K562 (cell line): ENCODE data around the gene WT1. TPM values are rescaled to one million over a fixed set of nuclear protein-coding genes. Genes with fewer than 3 reads are reported as not detected.
A peak's percentile ranks its signal among the peaks of the same experiment; 100 is the strongest.

ENCODE experiments used
- BHLHE40 ChIP-seq: IDR thresholded peaks from 2 replicates; pipeline ENCODE4 v1.6.1; 2011; ENCODE audit warnings: low read length, improper control_type of control experiment
- CBX3 ChIP-seq, 2 experiments: IDR thresholded peaks; 1 replicate in 1 of 2; 2 replicates in 1 of 2; pipeline ENCODE4 v1.6.1; 2012; ENCODE audit warnings: inconsistent platforms in 2 of 2, low read length in 2 of 2, borderline replicate concordance in 1 of 2, control low read depth in 1 of 2
- CTBP1 ChIP-seq: fragments of 450-650 bp; IDR thresholded peaks from 2 replicates; pipeline ENCODE4 v1.6.1; 2016; ENCODE audit warnings: borderline replicate concordance
- JUND ChIP-seq, 2 experiments: IDR thresholded peaks; 2 replicates in 1 of 2; 3 replicates in 1 of 2; pipeline ENCODE4 v1.6.1; 2011; ENCODE audit warnings: borderline replicate concordance in 2 of 2, low read depth in 2 of 2, low read length in 2 of 2, improper control_type of control experiment in 1 of 2, missing biosample characterization in 1 of 2, missing genetic modification characterization in 1 of 2, missing genetic modification reagents in 1 of 2
- MEF2D ChIP-seq: conservative IDR thresholded peaks from 2 replicates; pipeline ENCODE4 v1.6.1; 2016; ENCODE audit warnings: low read depth, missing genetic modification characterization, missing compliant biosample characterization
- MIER1 ChIP-seq: fragments of 450-650 bp; IDR thresholded peaks from 2 replicates; pipeline ENCODE4 v1.6.1; 2016; ENCODE audit warnings: antibody characterized with exemption, mild to moderate bottlenecking, low read depth
- NCOA1 ChIP-seq: fragments of 450-650 bp; IDR thresholded peaks from 2 replicates; pipeline ENCODE4 v1.6.1; 2016; ENCODE audit warnings: low read depth
- NFXL1 ChIP-seq: fragments of 450-650 bp; formaldehyde crosslinking; IDR thresholded peaks from 2 replicates; pipeline ENCODE4 v1.4.0; 2021; ENCODE audit warnings: mild to moderate bottlenecking
- POLR2A ChIP-seq: fragments of 450-650 bp; conservative IDR thresholded peaks from 2 replicates; pipeline ENCODE4 v1.6.1; 2016
- POLR2G ChIP-seq: fragments of 200-400 bp; formaldehyde crosslinking; IDR thresholded peaks from 2 replicates; pipeline ENCODE4 v1.6.1; 2017; ENCODE audit warnings: low read depth, mild to moderate bottlenecking, antibody characterized with exemption, low read length, moderate library complexity
- POU5F1 ChIP-seq: fragments of 150-350 bp; IDR thresholded peaks from 2 replicates; pipeline ENCODE4 v1.6.1; 2014; ENCODE audit warnings: borderline replicate concordance, low read length, low read depth, mild to moderate bottlenecking; ENCODE audit not compliant: partially characterized antibody
- PURB ChIP-seq: sonication (generic); formaldehyde crosslinking; IDR thresholded peaks from 2 replicates; pipeline ENCODE4 v1.9.0; 2021; ENCODE audit warnings: low read depth, mild to moderate bottlenecking, missing genetic modification reagents
- SIX5 ChIP-seq, 2 experiments: IDR thresholded peaks; 2 replicates each; pipeline ENCODE4 v1.6.1; 2011; ENCODE audit warnings: low read length in 2 of 2, borderline replicate concordance in 1 of 2, low read depth in 1 of 2, mild to moderate bottlenecking in 1 of 2, moderate library complexity in 1 of 2; ENCODE audit not compliant: insufficient read depth in 1 of 2
- TCFL5 ChIP-seq: fragments of 250-450 bp; sonication (Bioruptor Pico); conservative IDR thresholded peaks from 2 replicates; pipeline ENCODE4 v1.6.1; 2021; ENCODE audit warnings: mild to moderate bottlenecking, moderate library complexity, matching md5 sums
- ZNF174 ChIP-seq: fragments of 250-450 bp; sonication (Bioruptor Pico); IDR thresholded peaks from 2 replicates; pipeline ENCODE4 v1.4.0; 2020; ENCODE audit warnings: mild to moderate bottlenecking
- ZNF778 ChIP-seq: fragments of 450-650 bp; formaldehyde crosslinking; IDR thresholded peaks from 2 replicates; pipeline ENCODE4 v1.4.0; 2020; ENCODE audit warnings: mild to moderate bottlenecking, moderate library complexity
- ZNF785 ChIP-seq: fragments of 250-450 bp; sonication (Bioruptor Pico); IDR thresholded peaks from 2 replicates; pipeline ENCODE4 v1.4.0; 2020; ENCODE audit warnings: mild to moderate bottlenecking
- polyA plus RNA-seq, 8 experiments: library from polyadenylated mRNA; depleted of rRNA in 4 of 8; stranded (reverse) in 5 of 8; unstranded in 3 of 8; fragments of >200 nt; fragmentation: Nextera tagmentation in 2 of 8; fragmentation: Illumina TruSeq in 1 of 8; extraction: Ambion mirVana in 2 of 8; extraction: Trizol in 1 of 8; gene quantifications; 2 replicates each; pipeline versions ENCODE4 v1.2.1 to v1.2.3, GENCODE V29; 2011 to 2014; ENCODE audit warnings: inconsistent platforms in 1 of 8, missing spikeins in 1 of 8
- total RNA-seq, 7 experiments: library from RNA; depleted of rRNA in 6 of 7; stranded (reverse); fragments of >200 nt in 6 of 7; fragmentation: Illumina TruSeq in 2 of 7; extraction: Trizol in 2 of 7; gene quantifications; 2 replicates each; pipeline versions ENCODE4 v1.2.1 to v1.2.3, GENCODE V29; 2011 to 2021; ENCODE audit warnings: low replicate concordance in 1 of 7
- TF ChIP-seq, protein P1 (sequence below), 2 experiments: IDR thresholded peaks; 2 replicates each; pipeline ENCODE4 v1.6.1; 2012; ENCODE audit warnings: improper control_type of control experiment in 2 of 2, low read depth in 2 of 2, low read length in 2 of 2, borderline replicate concordance in 1 of 2
- TF ChIP-seq, protein P2 (sequence below), 2 experiments: fragments of 450-650 bp; conservative IDR thresholded peaks; 2 replicates each; pipeline ENCODE4 v1.6.1; 2017; ENCODE audit warnings: mild to moderate bottlenecking in 2 of 2, moderate library complexity in 2 of 2
- TF ChIP-seq, protein P3 (sequence below), 2 experiments: IDR thresholded peaks; 2 replicates each; pipeline ENCODE4 v1.6.1; 2011; ENCODE audit warnings: borderline replicate concordance in 1 of 2, control low read depth in 1 of 2, low read depth in 1 of 2, low read length in 1 of 2, mild to moderate bottlenecking in 1 of 2, mixed read lengths in 1 of 2, moderate library complexity in 1 of 2; ENCODE audit not compliant: insufficient read depth in 1 of 2, insufficient read length in 1 of 2, poor library complexity in 1 of 2, severe bottlenecking in 1 of 2; ENCODE audit errors: extremely low read depth in 1 of 2

Gene WT1
- total and polyA plus RNA-seq, 9 of the 15 experiments (the other 6 are each of a cell fraction or from before 2014, with no cell fraction given) = 7.1 to 33.8 (median 19.4) TPM

DNA sequence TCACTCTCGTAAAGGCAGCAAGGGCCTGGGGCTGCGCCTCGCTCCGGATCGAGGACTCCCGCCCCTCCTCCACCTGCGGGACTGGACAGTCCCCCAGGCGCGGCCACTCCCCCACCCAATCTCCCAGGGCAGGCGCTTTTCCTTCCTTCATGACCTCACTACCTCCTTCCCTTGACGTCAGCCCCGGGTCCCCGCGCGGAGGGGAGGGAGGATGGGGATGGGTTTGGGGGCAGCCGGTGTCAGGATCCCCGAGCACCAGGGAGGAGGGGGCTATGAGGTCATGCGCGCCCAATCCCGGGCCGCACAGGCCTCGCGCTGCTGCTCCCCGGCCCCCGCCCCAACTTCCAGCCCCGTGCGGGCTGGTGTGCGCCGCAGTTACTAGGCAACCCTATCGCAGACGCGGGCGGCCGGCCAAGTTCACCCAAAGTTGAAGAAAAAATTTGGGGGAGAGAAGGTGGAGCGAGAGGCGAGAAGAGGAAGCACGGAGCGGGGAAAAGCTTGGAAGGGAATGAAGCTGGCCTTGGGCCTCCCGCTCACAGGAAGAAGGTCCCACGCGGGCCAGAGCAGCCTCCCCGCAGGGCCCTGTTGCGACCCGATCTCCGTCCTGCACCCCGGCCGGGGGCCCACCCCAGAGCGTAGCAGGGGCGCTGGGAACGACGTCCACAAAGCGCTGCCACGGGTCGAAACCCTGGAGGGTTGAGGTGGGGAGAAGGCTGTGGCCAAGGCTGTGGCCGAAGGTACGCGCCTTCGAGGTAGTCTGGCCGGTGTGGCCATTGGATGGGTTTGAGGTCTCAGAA, 8.3 kb downstream of the WT1 start (continued):
- TF ChIP-seq, protein P1, sequence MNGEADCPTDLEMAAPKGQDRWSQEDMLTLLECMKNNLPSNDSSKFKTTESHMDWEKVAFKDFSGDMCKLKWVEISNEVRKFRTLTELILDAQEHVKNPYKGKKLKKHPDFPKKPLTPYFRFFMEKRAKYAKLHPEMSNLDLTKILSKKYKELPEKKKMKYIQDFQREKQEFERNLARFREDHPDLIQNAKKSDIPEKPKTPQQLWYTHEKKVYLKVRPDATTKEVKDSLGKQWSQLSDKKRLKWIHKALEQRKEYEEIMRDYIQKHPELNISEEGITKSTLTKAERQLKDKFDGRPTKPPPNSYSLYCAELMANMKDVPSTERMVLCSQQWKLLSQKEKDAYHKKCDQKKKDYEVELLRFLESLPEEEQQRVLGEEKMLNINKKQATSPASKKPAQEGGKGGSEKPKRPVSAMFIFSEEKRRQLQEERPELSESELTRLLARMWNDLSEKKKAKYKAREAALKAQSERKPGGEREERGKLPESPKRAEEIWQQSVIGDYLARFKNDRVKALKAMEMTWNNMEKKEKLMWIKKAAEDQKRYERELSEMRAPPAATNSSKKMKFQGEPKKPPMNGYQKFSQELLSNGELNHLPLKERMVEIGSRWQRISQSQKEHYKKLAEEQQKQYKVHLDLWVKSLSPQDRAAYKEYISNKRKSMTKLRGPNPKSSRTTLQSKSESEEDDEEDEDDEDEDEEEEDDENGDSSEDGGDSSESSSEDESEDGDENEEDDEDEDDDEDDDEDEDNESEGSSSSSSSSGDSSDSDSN (IDR thresholded peaks at IDR 0.05; ENCODE audit: borderline replicate concordance in 1 of 2, low read depth in 2 of 2, low read length in 2 of 2) = no peak
- 0 out of 2 replicates have a peak, but pooled peaks have one; percentile 11 for TF ChIP-seq POLR2A
- TF ChIP-seq CBX3 (IDR thresholded peaks at IDR 0.05; ENCODE audit: borderline replicate concordance in 1 of 2, low read length in 2 of 2) = no peak
- TF ChIP-seq NFXL1 (CRISPR knock-in tag) = no peak
- no peak for TF ChIP-seq POU5F1
- TF ChIP-seq ZNF785 (CRISPR knock-in tag) = no peak
- TF ChIP-seq ZNF778 = no peak
- TF ChIP-seq PURB (CRISPR knock-in tag) = no peak
- TF ChIP-seq TCFL5 (CRISPR knock-in tag) = no peak
- no peak for TF ChIP-seq ZNF174 (CRISPR knock-in tag)
- TF ChIP-seq BHLHE40 = peak; percentile 70; the same call in 1 of the 2 replicates
- TF ChIP-seq CTBP1 = no peak; the same call in 1 of the 2 replicates
- TF ChIP-seq NCOA1 = peak; percentile 41; the same call in 1 of the 2 replicates
- TF ChIP-seq SIX5 (IDR thresholded peaks at IDR 0.05; ENCODE audit: borderline replicate concordance in 1 of 2, insufficient read depth in 1 of 2, low read depth in 1 of 2, low read length in 2 of 2) = no peak
- TF ChIP-seq JUND (IDR thresholded peaks at IDR 0.05; ENCODE audit: borderline replicate concordance, low read depth, low read length) = peak; percentile 84
- peak; percentile 77; the same call in 1 of the 3 replicates for TF ChIP-seq JUND (tag; IDR thresholded peaks at IDR 0.05; ENCODE audit: borderline replicate concordance, low read depth, low read length)
- TF ChIP-seq, protein P2, sequence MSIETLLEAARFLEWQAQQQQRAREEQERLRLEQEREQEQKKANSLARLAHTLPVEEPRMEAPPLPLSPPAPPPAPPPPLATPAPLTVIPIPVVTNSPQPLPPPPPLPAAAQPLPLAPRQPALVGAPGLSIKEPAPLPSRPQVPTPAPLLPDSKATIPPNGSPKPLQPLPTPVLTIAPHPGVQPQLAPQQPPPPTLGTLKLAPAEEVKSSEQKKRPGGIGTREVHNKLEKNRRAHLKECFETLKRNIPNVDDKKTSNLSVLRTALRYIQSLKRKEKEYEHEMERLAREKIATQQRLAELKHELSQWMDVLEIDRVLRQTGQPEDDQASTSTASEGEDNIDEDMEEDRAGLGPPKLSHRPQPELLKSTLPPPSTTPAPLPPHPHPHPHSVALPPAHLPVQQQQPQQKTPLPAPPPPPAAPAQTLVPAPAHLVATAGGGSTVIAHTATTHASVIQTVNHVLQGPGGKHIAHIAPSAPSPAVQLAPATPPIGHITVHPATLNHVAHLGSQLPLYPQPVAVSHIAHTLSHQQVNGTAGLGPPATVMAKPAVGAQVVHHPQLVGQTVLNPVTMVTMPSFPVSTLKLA (conservative IDR thresholded peaks at IDR 0.05) = peak; percentile 58 to 62
- TF ChIP-seq POLR2G = peak; percentile 54
- TF ChIP-seq, protein P3, sequence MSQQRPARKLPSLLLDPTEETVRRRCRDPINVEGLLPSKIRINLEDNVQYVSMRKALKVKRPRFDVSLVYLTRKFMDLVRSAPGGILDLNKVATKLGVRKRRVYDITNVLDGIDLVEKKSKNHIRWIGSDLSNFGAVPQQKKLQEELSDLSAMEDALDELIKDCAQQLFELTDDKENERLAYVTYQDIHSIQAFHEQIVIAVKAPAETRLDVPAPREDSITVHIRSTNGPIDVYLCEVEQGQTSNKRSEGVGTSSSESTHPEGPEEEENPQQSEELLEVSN (IDR thresholded peaks at IDR 0.05; ENCODE audit: borderline replicate concordance in 1 of 2, extremely low read depth in 1 of 2, insufficient read depth in 1 of 2, insufficient read length in 1 of 2, low read depth in 1 of 2, low read length in 1 of 2, poor library complexity in 1 of 2, severe bottlenecking in 1 of 2) = peak in 1 of 2 experiments; percentile 29
- TF ChIP-seq MIER1 = no peak
- no peak for TF ChIP-seq MEF2D (tag)
